ENCODE results near the gene UBE2E2. TPM values are rescaled to one million over a fixed set of nuclear protein-coding genes. Genes with fewer than 3 reads are reported as not detected.

Gene UBE2E2
- total RNA-seq, 3 donors from 2014 or later = 4.8 to 24.4 (median 8.9) TPM

GRCh38 chr3:23161896-23162570 lies 41.1 kb upstream of the UBE2E2 start:
- intact Hi-C loops (cut with DNase I, micrococcal nuclease) = no loop called here
- ATAC-seq = no peak
- no peaks in the 10 kb centered on the region for H3K36me3 ChIP-seq (ENCODE audit: low read depth)
- no peak overlapping the region for H3K4me3 ChIP-seq
- no peak for DNase-seq
- no peak for TF ChIP-seq CTCF (IDR thresholded peaks at IDR 0.05)
- H3K9me3 ChIP-seq = no peaks in the 10 kb centered on the region
- no peaks in the 10 kb centered on the region for H3K4me1 ChIP-seq (ENCODE audit: low read depth)

GRCh38 chr3:23162934-23163333 lies 40.2 kb upstream of the UBE2E2 start:
- H3K36me3 ChIP-seq (ENCODE audit: low read depth) = no peaks in the 10 kb centered on the region
- TF ChIP-seq CTCF (IDR thresholded peaks at IDR 0.05) = no peak
- no peaks in the 10 kb centered on the region for H3K9me3 ChIP-seq
- intact Hi-C loops (cut with DNase I, micrococcal nuclease) = no loop called here
- DNase-seq = no peak
- no peak overlapping the region for H3K4me3 ChIP-seq
- ATAC-seq = no peak
- no peaks in the 10 kb centered on the region for H3K4me1 ChIP-seq (ENCODE audit: low read depth)

- Histone ChIP-seq H3K9me3 (no peaks in the 10 kb centered on the region), H3K4me1 (ENCODE audit: low read depth) (no peaks in the 10 kb centered on the region), H3K36me3 (ENCODE audit: low read depth) (no peaks in the 10 kb centered on the region), H3K4me3 (no peak overlapping the region)
- ATAC-seq (no peak), DNase-seq (no peak)
- intact Hi-C loops (cut with DNase I, micrococcal nuclease) = no loop called here
- TF ChIP-seq CTCF (IDR thresholded peaks at IDR 0.05) = no peak
Measured at GRCh38 chr3:23164746-23165145, 38.4 kb upstream of the UBE2E2 start.

GRCh38 chr3:23165571-23165970 lies 37.6 kb upstream of the UBE2E2 start:
- intact Hi-C loops (cut with DNase I, micrococcal nuclease) = no loop called here
- no peak for ATAC-seq
- no peak for DNase-seq
- Histone ChIP-seq H3K4me1 (ENCODE audit: low read depth) (no peaks in the 10 kb centered on the region), H3K9me3 (no peaks in the 10 kb centered on the region), H3K4me3 (no peak overlapping the region), H3K36me3 (ENCODE audit: low read depth) (no peaks in the 10 kb centered on the region)
- TF ChIP-seq CTCF (IDR thresholded peaks at IDR 0.05) = no peak

- Histone ChIP-seq H3K4me3 (no peak overlapping the region), H3K36me3 (ENCODE audit: low read depth) (no peaks in the 10 kb centered on the region), H3K4me1 (ENCODE audit: low read depth) (no peaks in the 10 kb centered on the region), H3K9me3 (no peaks in the 10 kb centered on the region)
- TF ChIP-seq CTCF (IDR thresholded peaks at IDR 0.05) = no peak
- no peak for DNase-seq
- ATAC-seq = no peak
- intact Hi-C loops (cut with DNase I, micrococcal nuclease) = no loop called here
Measured at GRCh38 chr3:23166276-23166675, 36.9 kb upstream of the UBE2E2 start.

- Histone ChIP-seq H3K4me1 (ENCODE audit: low read depth) (no peaks in the 10 kb centered on the region), H3K36me3 (ENCODE audit: low read depth) (no peaks in the 10 kb centered on the region), H3K9me3 (no peaks in the 10 kb centered on the region), H3K4me3 (no peak overlapping the region)
- no peak for TF ChIP-seq CTCF (IDR thresholded peaks at IDR 0.05)
- no peak for ATAC-seq
- intact Hi-C loops (cut with DNase I, micrococcal nuclease) = no loop called here
- DNase-seq = no peak
Measured at GRCh38 chr3:23166845-23167244, 36.3 kb upstream of the UBE2E2 start.
